SK-N-SH (cell line): Measurements from ENCODE around the gene ZNF248.

Experiments
- CTCF ChIP-seq: fragments of 200-600 bp; sonication (generic); IDR thresholded peaks from 2 replicates; pipeline ENCODE4 v1.6.1; 2017; ENCODE audit warnings: antibody characterized with exemption, mild to moderate bottlenecking, moderate library complexity
- EP300 ChIP-seq, 2 experiments: IDR thresholded peaks; 2 replicates each; pipeline versions ENCODE4 v1.4.0 to v1.6.1; 2012; ENCODE audit warnings: borderline replicate concordance in 1 of 2, low read depth in 1 of 2, low read length in 1 of 2
- GABPA ChIP-seq: IDR thresholded peaks from 2 replicates; pipeline ENCODE4 v1.4.0; 2012; ENCODE audit warnings: low read depth, mild to moderate bottlenecking
- JUND ChIP-seq: IDR thresholded peaks from 2 replicates; pipeline ENCODE4 v1.4.0; 2012
- MXI1 ChIP-seq: IDR thresholded peaks from 2 replicates; pipeline ENCODE4 v1.6.1; 2012; ENCODE audit warnings: mild to moderate bottlenecking, low read depth, low read length, improper control_type of control experiment
- NFIC ChIP-seq: IDR thresholded peaks from 2 replicates; pipeline ENCODE4 v1.4.0; 2012; ENCODE audit warnings: borderline replicate concordance
- POLR2AphosphoS5 ChIP-seq: IDR thresholded peaks from 2 replicates; pipeline ENCODE4 v1.6.1; 2012; ENCODE audit warnings: low read depth, low read length
- RAD21 ChIP-seq: IDR thresholded peaks from 2 replicates; pipeline ENCODE4 v1.6.1; 2012; ENCODE audit warnings: mild to moderate bottlenecking, low read length
- RCOR1 ChIP-seq: fragments of 150-350 bp; IDR thresholded peaks from 2 replicates; pipeline ENCODE4 v1.6.1; 2017; ENCODE audit warnings: antibody characterized with exemption, low read length
- RFX5 ChIP-seq: IDR thresholded peaks from 2 replicates; pipeline ENCODE4 v1.6.1; 2012; ENCODE audit warnings: mild to moderate bottlenecking, improper control_type of control experiment, low read length
- SIN3A ChIP-seq: IDR thresholded peaks from 2 replicates; pipeline ENCODE4 v1.6.1; 2012; ENCODE audit warnings: low read depth, mild to moderate bottlenecking, low read length, moderate library complexity, borderline replicate concordance
- TEAD4 ChIP-seq: IDR thresholded peaks from 2 replicates; pipeline ENCODE4 v1.4.0; 2012; ENCODE audit warnings: mild to moderate bottlenecking, borderline replicate concordance; ENCODE audit not compliant: insufficient read depth
- YY1 ChIP-seq: IDR thresholded peaks from 2 replicates; pipeline ENCODE4 v1.4.0; 2012; ENCODE audit warnings: low read depth, mild to moderate bottlenecking
- TF ChIP-seq, protein P1 (sequence below): IDR thresholded peaks from 2 replicates; pipeline ENCODE4 v1.4.0; 2012; ENCODE audit warnings: low read depth

DNA sequence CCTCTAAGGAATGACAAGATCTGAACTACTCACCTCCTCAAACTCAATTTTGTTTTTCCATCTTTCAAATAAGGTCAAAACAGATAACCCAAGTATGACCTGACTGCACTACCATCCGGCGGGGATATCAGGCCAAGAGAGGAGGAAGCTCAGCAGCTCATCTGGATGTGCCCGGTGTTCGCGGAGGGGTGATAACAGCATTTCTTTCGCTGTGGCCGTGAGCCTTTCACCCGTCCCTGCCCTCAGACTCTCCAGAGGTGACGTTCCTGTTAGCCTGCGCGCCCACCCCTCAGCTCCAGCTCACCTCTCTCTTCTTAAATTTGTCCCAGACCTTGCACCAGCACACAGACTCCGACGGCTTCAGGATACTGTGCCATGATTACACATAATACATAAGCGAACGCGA lies 526 bp downstream of the ZNF248 start:
- no peak for TF ChIP-seq YY1
- no peak for TF ChIP-seq EP300 (IDR thresholded peaks at IDR 0.05; ENCODE audit: borderline replicate concordance in 1 of 2, low read depth in 1 of 2, low read length in 1 of 2)
- TF ChIP-seq CTCF = no peak
- no peak for TF ChIP-seq RFX5
- TF ChIP-seq RCOR1 = no peak
- no peak for TF ChIP-seq POLR2AphosphoS5
- TF ChIP-seq, protein P1, sequence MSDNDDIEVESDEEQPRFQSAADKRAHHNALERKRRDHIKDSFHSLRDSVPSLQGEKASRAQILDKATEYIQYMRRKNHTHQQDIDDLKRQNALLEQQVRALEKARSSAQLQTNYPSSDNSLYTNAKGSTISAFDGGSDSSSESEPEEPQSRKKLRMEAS = no peak
- TF ChIP-seq GABPA = no peak
- no peak for TF ChIP-seq RAD21
- no peak for TF ChIP-seq TEAD4
- TF ChIP-seq SIN3A = no peak
- no peak for TF ChIP-seq JUND
- no peak for TF ChIP-seq MXI1
- no peak for TF ChIP-seq NFIC
